ENCODE results near the gene DNMT3L. TPM values are rescaled to one million over a fixed set of nuclear protein-coding genes. Genes with fewer than 3 reads are reported as not detected.
"Not testable (repeated sequence)": the region's sequence is repeated elsewhere in the genome, so short reads cannot be mapped to it uniquely, and the experiment has no call there.

Gene DNMT3L
- total RNA-seq, 4 donors from 2014 or later: not detected

DNA sequence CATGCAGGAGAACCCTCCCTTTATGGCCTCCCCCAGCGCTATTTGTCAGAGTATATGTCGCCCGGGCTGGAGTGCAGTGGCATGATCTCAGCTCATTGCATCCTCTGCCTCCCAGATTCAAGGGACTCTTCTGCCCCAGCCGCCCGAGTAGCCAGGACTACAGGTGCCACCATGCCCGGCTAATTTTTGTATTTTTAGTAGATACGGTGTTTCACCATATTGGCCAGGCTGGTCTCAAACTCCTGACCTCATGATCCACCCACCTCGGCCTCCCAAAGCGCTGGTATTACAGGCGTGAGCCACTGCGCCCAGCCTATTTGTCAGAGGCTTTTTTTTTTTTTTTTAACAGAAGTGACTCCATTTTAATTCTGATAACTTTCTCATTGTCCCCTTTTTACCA, 61.7 kb downstream of the DNMT3L start:
- H3K4me3 ChIP-seq; H3K36me3 ChIP-seq; H3K27me3 ChIP-seq; H3K27ac ChIP-seq; H3K9me3 ChIP-seq; DNase-seq (ENCODE audit: low spot score in 2 of 2); H3K4me1 ChIP-seq: not testable (repeated sequence)
- WGBS: 91% methylated on average over 8 of the region's 11 CpGs

DNA sequence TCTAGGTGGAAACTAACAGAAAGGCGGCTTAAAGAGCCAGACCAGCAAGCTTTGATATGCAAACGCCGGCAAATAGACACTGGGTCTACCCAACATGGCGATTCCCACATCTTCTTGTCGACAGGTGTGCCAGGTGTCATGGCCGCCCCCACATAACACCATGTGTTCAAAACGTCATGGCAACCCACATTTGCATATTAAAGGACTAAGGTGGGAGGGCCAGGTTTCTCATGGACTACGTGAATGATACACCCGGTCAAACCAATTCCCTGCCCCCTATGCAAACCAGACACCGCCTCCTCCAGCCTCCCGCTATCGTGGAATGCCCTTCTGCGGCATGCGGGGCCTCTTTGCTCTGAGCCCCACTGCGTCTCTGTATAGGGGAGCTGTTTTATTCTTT, 62.2 kb downstream of the DNMT3L start:
- Histone ChIP-seq H3K27ac (no peak overlapping the region), H3K4me1 (no peaks in the 10 kb centered on the region), H3K27me3 (no peaks in the 10 kb centered on the region), H3K4me3 (no peak overlapping the region), H3K36me3 (no peaks in the 10 kb centered on the region), H3K9me3 (no peaks in the 10 kb centered on the region)
- DNase-seq (ENCODE audit: low spot score in 2 of 2): peak in 1 of 2 donors; percentile 35
- WGBS: 93% methylated on average over 14 of the region's 15 CpGs
- TF ChIP-seq POLR2AphosphoS5 (IDR thresholded peaks at IDR 0.05): no peak
- TF ChIP-seq, protein P1, sequence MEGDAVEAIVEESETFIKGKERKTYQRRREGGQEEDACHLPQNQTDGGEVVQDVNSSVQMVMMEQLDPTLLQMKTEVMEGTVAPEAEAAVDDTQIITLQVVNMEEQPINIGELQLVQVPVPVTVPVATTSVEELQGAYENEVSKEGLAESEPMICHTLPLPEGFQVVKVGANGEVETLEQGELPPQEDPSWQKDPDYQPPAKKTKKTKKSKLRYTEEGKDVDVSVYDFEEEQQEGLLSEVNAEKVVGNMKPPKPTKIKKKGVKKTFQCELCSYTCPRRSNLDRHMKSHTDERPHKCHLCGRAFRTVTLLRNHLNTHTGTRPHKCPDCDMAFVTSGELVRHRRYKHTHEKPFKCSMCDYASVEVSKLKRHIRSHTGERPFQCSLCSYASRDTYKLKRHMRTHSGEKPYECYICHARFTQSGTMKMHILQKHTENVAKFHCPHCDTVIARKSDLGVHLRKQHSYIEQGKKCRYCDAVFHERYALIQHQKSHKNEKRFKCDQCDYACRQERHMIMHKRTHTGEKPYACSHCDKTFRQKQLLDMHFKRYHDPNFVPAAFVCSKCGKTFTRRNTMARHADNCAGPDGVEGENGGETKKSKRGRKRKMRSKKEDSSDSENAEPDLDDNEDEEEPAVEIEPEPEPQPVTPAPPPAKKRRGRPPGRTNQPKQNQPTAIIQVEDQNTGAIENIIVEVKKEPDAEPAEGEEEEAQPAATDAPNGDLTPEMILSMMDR (IDR thresholded peaks at IDR 0.05): no peak
- no peak for TF ChIP-seq EP300 (IDR thresholded peaks at IDR 0.05)
- TF ChIP-seq POLR2A (IDR thresholded peaks at IDR 0.05): no peak

DNA sequence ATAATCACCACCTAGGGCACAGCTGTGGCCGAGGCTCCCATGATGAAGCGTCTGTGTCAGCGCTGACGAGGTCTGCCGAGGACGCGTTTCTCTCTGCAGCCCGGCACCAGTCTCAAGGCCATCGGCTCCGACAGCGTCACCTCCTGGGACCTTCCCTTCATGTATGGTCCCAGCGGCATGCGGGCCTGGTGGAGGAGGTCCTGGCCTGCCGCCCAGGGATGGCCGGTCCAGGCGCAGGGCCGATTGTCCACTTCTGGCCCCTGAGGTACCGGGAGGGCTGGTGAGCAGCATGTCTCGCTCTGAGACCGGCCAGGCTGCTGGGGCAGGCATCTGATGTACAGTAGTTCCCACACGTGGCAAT, 64.6 kb downstream of the DNMT3L start:
- H3K4me1 ChIP-seq; H3K27me3 ChIP-seq; DNase-seq (ENCODE audit: low spot score in 2 of 2); H3K4me3 ChIP-seq; H3K27ac ChIP-seq; H3K9me3 ChIP-seq; H3K36me3 ChIP-seq: not testable (repeated sequence)
- no CpG with 5 or more reads among the region's 21 CpGs for WGBS

Other genes with a start within 250 kb of the DNMT3L start
- gene TRAPPC10, start 249.6 kb downstream of the DNMT3L start, total RNA-seq: 10 to 100 TPM; 31.0 to 51.8 (median 43.0) TPM
- gene PWP2, start 154.5 kb downstream of the DNMT3L start, total RNA-seq: 10 to 100 TPM in 2 of 4 donors, 1 to 10 TPM in 2; 6.0 to 20.9 (median 8.8) TPM
- gene GATD3, start 128.2 kb downstream of the DNMT3L start, total RNA-seq: 10 to 100 TPM in 1 of 4 donors, 1 to 10 TPM in 3; 1.6 to 44.7 (median 7.3) TPM
- 10 to 100 TPM in 3 of 4 donors, 1 to 10 TPM in 1; 5.1 to 13.5 (median 10.8) TPM for gene ICOSLG, start 21.0 kb downstream of the DNMT3L start, total RNA-seq
- gene AIRE, start 24.0 kb upstream of the DNMT3L start, total RNA-seq: not detected
- 100 to 1,000 TPM in 3 of 4 donors, 10 to 100 TPM in 1; 92.8 to 121 (median 117) TPM for gene PFKL, start 38.2 kb upstream of the DNMT3L start, total RNA-seq
- 10 to 100 TPM; 22.6 to 45.5 (median 27.3) TPM for gene CFAP410, start 77.5 kb upstream of the DNMT3L start, total RNA-seq
- gene TRPM2, start 91.7 kb upstream of the DNMT3L start, total RNA-seq: 1 to 10 TPM; 2.5 to 4.2 (median 3.2) TPM
- gene LRRC3, start 193.6 kb upstream of the DNMT3L start, total RNA-seq: 1 to 10 TPM; 3.9 to 6.2 (median 4.7) TPM